ENCODE results near the gene METTL17.

DNA sequence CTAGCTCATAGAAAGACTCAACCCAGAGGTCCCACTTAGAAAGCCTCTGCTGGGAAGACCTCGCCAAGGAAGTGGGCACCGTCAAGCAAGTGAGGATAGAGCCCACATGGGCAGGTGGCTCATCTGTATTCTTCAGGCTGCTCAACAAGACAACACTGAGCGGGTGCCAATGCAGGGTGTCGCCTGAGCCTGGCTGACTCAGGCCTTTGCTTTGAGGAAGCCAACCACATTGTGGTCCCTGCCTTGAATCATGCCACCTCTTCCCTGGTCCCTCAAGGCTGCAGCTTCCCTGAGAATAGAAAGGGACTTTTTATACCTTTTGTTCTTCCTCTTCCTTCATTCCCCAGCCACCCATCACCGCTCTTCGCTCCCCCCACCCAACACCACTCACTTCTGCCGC, 47.0 kb downstream of the METTL17 start:
- no peak for TF ChIP-seq POLR2A (IDR thresholded peaks at IDR 0.05)
- TF ChIP-seq, protein P1, sequence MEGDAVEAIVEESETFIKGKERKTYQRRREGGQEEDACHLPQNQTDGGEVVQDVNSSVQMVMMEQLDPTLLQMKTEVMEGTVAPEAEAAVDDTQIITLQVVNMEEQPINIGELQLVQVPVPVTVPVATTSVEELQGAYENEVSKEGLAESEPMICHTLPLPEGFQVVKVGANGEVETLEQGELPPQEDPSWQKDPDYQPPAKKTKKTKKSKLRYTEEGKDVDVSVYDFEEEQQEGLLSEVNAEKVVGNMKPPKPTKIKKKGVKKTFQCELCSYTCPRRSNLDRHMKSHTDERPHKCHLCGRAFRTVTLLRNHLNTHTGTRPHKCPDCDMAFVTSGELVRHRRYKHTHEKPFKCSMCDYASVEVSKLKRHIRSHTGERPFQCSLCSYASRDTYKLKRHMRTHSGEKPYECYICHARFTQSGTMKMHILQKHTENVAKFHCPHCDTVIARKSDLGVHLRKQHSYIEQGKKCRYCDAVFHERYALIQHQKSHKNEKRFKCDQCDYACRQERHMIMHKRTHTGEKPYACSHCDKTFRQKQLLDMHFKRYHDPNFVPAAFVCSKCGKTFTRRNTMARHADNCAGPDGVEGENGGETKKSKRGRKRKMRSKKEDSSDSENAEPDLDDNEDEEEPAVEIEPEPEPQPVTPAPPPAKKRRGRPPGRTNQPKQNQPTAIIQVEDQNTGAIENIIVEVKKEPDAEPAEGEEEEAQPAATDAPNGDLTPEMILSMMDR (IDR thresholded peaks at IDR 0.05), result no peak
